Liver (tissue), 9 donors: Measurements from ENCODE around the gene PPP4R4. TPM values are rescaled to one million over a fixed set of nuclear protein-coding genes. Genes with fewer than 3 reads are reported as not detected.

Source experiments
- DNase-seq: peaks from one replicate; pipeline ENCODE4 v3.0.0-alpha.2; 2017; ENCODE audit warnings: low spot score
- H3K27ac ChIP-seq, 2 donors: one replicate each; pipeline ENCODE4 v1.7.0; 2013; ENCODE audit warnings: inconsistent platforms in 2 of 2, low read length in 2 of 2, control low read depth in 1 of 2, low read depth in 1 of 2, mild to moderate bottlenecking in 1 of 2
- H3K27me3 ChIP-seq, 4 donors: one replicate each; pipeline versions ENCODE4 v1.6.1 to v1.7.0; 2013; ENCODE audit warnings: low read length in 3 of 4, inconsistent platforms in 1 of 4, mild to moderate bottlenecking in 1 of 4, moderate library complexity in 1 of 4; ENCODE audit not compliant: control insufficient read depth in 4 of 4, insufficient read depth in 4 of 4
- H3K36me3 ChIP-seq, 4 donors: one replicate each; pipeline versions ENCODE4 v1.6.1 to v1.7.0; 2013; ENCODE audit warnings: low read length in 3 of 4, mild to moderate bottlenecking in 3 of 4, low read depth in 1 of 4, moderate library complexity in 1 of 4; ENCODE audit not compliant: control insufficient read depth in 4 of 4, insufficient read depth in 3 of 4
- H3K4me1 ChIP-seq, 4 donors: one replicate each; pipeline versions ENCODE4 v1.6.1 to v1.7.0; 2013; ENCODE audit warnings: low read length in 3 of 4, mild to moderate bottlenecking in 3 of 4, moderate library complexity in 1 of 4; ENCODE audit not compliant: control insufficient read depth in 4 of 4, insufficient read depth in 4 of 4
- H3K4me3 ChIP-seq, 3 donors: one replicate each; pipeline versions ENCODE4 v1.6.1 to v1.7.0; 2013; ENCODE audit warnings: low read length in 3 of 3, control low read depth in 1 of 3, low read depth in 1 of 3, mild to moderate bottlenecking in 1 of 3
- H3K9ac ChIP-seq, 2 donors: one replicate each; pipeline ENCODE4 v1.7.0; 2013; ENCODE audit warnings: low read length in 2 of 2, mild to moderate bottlenecking in 2 of 2, moderate library complexity in 2 of 2, control low read depth in 1 of 2, low read depth in 1 of 2
- H3K9me3 ChIP-seq, 4 donors: one replicate each; pipeline versions ENCODE4 v1.6.1 to v1.7.0; 2013; ENCODE audit warnings: low read length in 3 of 4; ENCODE audit not compliant: control insufficient read depth in 4 of 4
- ATF3 ChIP-seq: IDR thresholded peaks from 2 replicates; pipeline ENCODE4 v1.6.1; 2016; ENCODE audit warnings: antibody characterized with exemption
- CTCF ChIP-seq: fragments of 150-350 bp; IDR thresholded peaks from 2 replicates; pipeline ENCODE4 v1.5.1; 2017; ENCODE audit warnings: improper control_type of control experiment, low read depth, low read length; ENCODE audit not compliant: missing input control
- GABPA ChIP-seq, 2 donors: IDR thresholded peaks in 1 of 2; conservative IDR thresholded peaks in 1 of 2; 2 replicates each; pipeline ENCODE4 v1.6.1; 2016; ENCODE audit warnings: antibody characterized with exemption in 2 of 2, mild to moderate bottlenecking in 1 of 2, moderate library complexity in 1 of 2
- MAX ChIP-seq: IDR thresholded peaks from 2 replicates; pipeline ENCODE4 v1.6.1; 2016; ENCODE audit warnings: antibody characterized with exemption
- NR2F2 ChIP-seq: IDR thresholded peaks from 2 replicates; pipeline ENCODE4 v1.6.1; 2016; ENCODE audit warnings: antibody characterized with exemption
- REST ChIP-seq: IDR thresholded peaks from 2 replicates; pipeline ENCODE4 v1.6.1; 2016; ENCODE audit warnings: antibody characterized with exemption, mild to moderate bottlenecking
- RXRA ChIP-seq, 2 donors: IDR thresholded peaks; 2 replicates each; pipeline ENCODE4 v1.6.1; 2017 to 2018; ENCODE audit warnings: antibody characterized with exemption in 2 of 2, mild to moderate bottlenecking in 1 of 2
- WGBS: extraction: QIAGEN DNeasy Blood & Tissue Kit; methylation state at CpG from one replicate; pipeline ENCODE4 v1.1.7; 2013; 5-methylcytosine and 5-hydroxymethylcytosine counted together
- polyA plus RNA-seq, 2 donors: library from polyadenylated mRNA; stranded (reverse) in 1 of 2; unstranded in 1 of 2; fragments of 200-250 nt in 1 of 2; fragments of >200 nt in 1 of 2; fragmentation: Nextera tagmentation in 1 of 2; extraction: Ambion mirVana in 1 of 2; gene quantifications; one replicate each; pipeline versions ENCODE4 v1.2.1 to v1.2.3, GENCODE V29; 2013 to 2015
- total RNA-seq, 2 donors: library from RNA; depleted of rRNA; stranded (reverse); fragments of >200 nt; gene quantifications; one replicate each; pipeline ENCODE4 v1.2.3, GENCODE V29; 2014
- TF ChIP-seq, protein P1 (sequence below): IDR thresholded peaks from 2 replicates; pipeline ENCODE4 v1.6.1; 2016; ENCODE audit warnings: antibody characterized with exemption
- donor health status: healthy.
- donor health status: healthy.
- donor health status: healthy.
- donor health status: healthy.
- donor health status: healthy.

PPP4R4 gene
- total and polyA plus RNA-seq, 4 donors, result 0.52 to 2.4 (median 0.99) TPM

DNA sequence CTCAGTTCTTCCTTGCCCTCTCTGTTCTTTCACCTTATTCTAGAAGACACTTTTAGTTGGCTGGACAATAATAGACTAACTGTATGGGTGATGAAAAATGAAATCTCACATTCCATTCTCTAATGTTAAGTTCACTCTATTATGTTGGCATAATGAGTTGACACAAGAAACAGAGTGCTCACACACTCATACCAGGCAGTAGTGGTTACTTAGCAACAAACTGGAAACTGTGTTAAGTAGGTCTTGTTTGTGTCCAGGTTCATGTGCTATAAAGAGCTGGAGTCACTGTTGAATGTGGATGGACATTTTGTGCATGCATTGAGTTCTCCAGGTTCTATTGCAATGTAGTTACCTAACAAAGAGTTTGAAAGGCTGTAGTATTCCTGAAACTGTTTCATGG is 16.9 kb upstream of the PPP4R4 start (continued):
- TF ChIP-seq REST, result no peak
- TF ChIP-seq ATF3, result no peak

DNA sequence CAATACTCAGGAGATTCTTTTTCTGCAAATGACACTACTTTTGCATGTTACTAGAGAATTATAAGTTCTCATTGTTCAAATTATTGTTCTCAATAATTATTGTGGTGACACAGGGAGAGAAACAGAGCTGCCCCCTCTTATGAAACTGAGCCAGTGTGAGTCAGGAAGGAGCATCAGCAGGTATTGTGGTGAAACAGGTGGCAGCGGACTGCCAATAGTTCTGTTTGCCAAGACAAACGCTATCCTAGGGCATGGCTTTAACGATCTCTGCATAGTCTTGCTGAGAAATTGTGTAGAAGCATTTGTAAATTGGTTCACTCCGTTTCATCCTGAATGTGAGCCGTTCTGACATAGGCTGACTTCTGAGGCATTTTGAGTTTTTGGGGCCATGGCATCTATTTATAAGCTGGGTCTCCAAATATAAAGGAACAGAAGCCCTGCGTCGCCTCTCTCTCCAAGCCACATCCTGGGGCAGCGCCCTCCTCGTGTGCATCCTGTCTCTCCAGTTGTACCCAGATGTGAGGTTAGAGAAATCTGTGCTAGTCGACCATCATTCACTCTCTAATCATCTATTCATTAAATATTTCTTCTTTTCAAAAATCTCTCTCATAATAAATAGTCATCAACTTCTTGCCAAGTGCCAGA is 15.8 kb upstream of the PPP4R4 start:
- H3K4me1 ChIP-seq, result peaks cover 0 to 6% (median 3%) of the 10 kb centered on the region in 4 donors
- no peaks in the 10 kb centered on the region for H3K27me3 ChIP-seq
- DNase-seq, result no peak
- no peak overlapping the region for H3K9ac ChIP-seq
- H3K9me3 ChIP-seq, result no peaks in the 10 kb centered on the region
- 46% methylated on average over 10 of the region's 10 CpGs for WGBS
- H3K27ac ChIP-seq, result no peak overlapping the region
- no peak overlapping the region for H3K4me3 ChIP-seq
- no peaks in the 10 kb centered on the region for H3K36me3 ChIP-seq
- TF ChIP-seq NR2F2 (no peak), REST (no peak), RXRA (IDR thresholded peaks at IDR 0.05) (no peak)
- TF ChIP-seq, protein P1, sequence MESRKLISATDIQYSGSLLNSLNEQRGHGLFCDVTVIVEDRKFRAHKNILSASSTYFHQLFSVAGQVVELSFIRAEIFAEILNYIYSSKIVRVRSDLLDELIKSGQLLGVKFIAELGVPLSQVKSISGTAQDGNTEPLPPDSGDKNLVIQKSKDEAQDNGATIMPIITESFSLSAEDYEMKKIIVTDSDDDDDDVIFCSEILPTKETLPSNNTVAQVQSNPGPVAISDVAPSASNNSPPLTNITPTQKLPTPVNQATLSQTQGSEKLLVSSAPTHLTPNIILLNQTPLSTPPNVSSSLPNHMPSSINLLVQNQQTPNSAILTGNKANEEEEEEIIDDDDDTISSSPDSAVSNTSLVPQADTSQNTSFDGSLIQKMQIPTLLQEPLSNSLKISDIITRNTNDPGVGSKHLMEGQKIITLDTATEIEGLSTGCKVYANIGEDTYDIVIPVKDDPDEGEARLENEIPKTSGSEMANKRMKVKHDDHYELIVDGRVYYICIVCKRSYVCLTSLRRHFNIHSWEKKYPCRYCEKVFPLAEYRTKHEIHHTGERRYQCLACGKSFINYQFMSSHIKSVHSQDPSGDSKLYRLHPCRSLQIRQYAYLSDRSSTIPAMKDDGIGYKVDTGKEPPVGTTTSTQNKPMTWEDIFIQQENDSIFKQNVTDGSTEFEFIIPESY, result no peak

DNA sequence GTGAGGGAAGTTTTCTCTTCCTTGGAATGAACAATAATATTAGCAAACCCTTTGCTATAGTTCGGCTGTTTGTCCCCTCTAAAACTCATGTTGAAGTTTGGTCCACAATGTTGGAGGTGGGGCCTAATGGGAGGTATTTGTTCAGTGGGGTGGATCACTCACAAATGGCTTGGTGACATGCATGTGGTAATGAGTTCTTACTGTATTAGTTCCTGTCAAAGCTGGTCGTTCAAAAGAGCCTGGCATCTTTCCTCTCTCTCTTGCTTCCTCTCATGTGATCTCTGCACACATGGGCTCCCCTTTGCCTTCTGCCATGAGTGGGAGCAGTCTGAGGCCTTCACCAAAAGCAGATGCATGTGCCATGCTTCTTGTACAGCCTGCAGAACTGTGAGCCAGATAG is 13.1 kb upstream of the PPP4R4 start:
- Histone ChIP-seq H3K4me1 (peaks cover 0 to 6% (median 3%) of the 10 kb centered on the region in 4 donors), H3K9me3 (no peaks in the 10 kb centered on the region), H3K4me3 (no peak overlapping the region), H3K27ac (no peak overlapping the region), H3K9ac (no peak overlapping the region), H3K27me3 (no peaks in the 10 kb centered on the region), H3K36me3 (no peaks in the 10 kb centered on the region)
- DNase-seq, result no peak
- WGBS, result 70% methylated on average over 2 of the region's 2 CpGs
- no peak for TF ChIP-seq GABPA (IDR thresholded peaks at IDR 0.05 in 1 of 2, conservative IDR thresholded peaks at IDR 0.05 in 1 of 2)
- no peak for TF ChIP-seq RXRA (IDR thresholded peaks at IDR 0.05)
- TF ChIP-seq MAX, result no peak
- TF ChIP-seq CTCF, result no peak
